ENCODE results near the gene MGMT. TPM values are rescaled to one million over a fixed set of nuclear protein-coding genes. Genes with fewer than 3 reads are reported as not detected.

MGMT gene
- total RNA-seq, 1 experiment from 2014 or later = 0.61 TPM

GRCh38 chr10:129727071-129727470, 260.0 kb downstream of the MGMT start:
- no peak for DNase-seq (ENCODE audit: low read depth)

- DNase-seq (ENCODE audit: low read depth) = no peak
These were observed 260.5 kb downstream of the MGMT start for GRCh38 chr10:129727495-129727894.

- DNase-seq (ENCODE audit: low read depth) = no peak
These were observed 261.3 kb downstream of the MGMT start for GRCh38 chr10:129728246-129728820.

GRCh38 chr10:129728905-129729795, 262.1 kb downstream of the MGMT start:
- DNase-seq (ENCODE audit: low read depth) = no peak

GRCh38 chr10:129730272-129730992, 263.4 kb downstream of the MGMT start:
- no peak for DNase-seq (ENCODE audit: low read depth)

- no peak for DNase-seq (ENCODE audit: low read depth)
These were observed 263.9 kb downstream of the MGMT start for GRCh38 chr10:129730993-129731325.

GRCh38 chr10:129740532-129741279, 273.7 kb downstream of the MGMT start:
- no peak for DNase-seq (ENCODE audit: low read depth)

- DNase-seq (ENCODE audit: low read depth) = no peak
These were observed 274.4 kb downstream of the MGMT start for GRCh38 chr10:129741280-129741977.

- no peak for DNase-seq (ENCODE audit: low read depth)
These were observed 275.1 kb downstream of the MGMT start for GRCh38 chr10:129741978-129742741.

- DNase-seq (ENCODE audit: low read depth) = no peak
These were observed 275.9 kb downstream of the MGMT start for GRCh38 chr10:129742742-129743550.

- DNase-seq (ENCODE audit: low read depth) = no peak
These were observed 276.7 kb downstream of the MGMT start for GRCh38 chr10:129743738-129744133.

GRCh38 chr10:129744134-129745111, 277.4 kb downstream of the MGMT start:
- DNase-seq (ENCODE audit: low read depth) = no peak

- DNase-seq (ENCODE audit: low read depth) = no peak
These were observed 278.2 kb downstream of the MGMT start for GRCh38 chr10:129745186-129745750.

- no peak for DNase-seq (ENCODE audit: low read depth)
These were observed 287.4 kb downstream of the MGMT start for GRCh38 chr10:129754211-129755050.

- no peak for DNase-seq (ENCODE audit: low read depth)
These were observed 288.1 kb downstream of the MGMT start for GRCh38 chr10:129755158-129755591.

GRCh38 chr10:129755621-129756020, 288.6 kb downstream of the MGMT start:
- no peak for DNase-seq (ENCODE audit: low read depth)

Data from HT1080 (cell line).